Measurements from ENCODE around the gene GPRIN3. TPM values are rescaled to one million over a fixed set of nuclear protein-coding genes. Genes with fewer than 3 reads are reported as not detected.

The GPRIN3 gene
- total and polyA plus RNA-seq, 2 donors (not counting 3 experiments of a cell fraction or from before 2014, with no cell fraction given): 0.17 to 2.2 TPM

GRCh38 chr4:89337681-89338080, 30.1 kb upstream of the GPRIN3 start:
- Histone ChIP-seq H3K4me3 (replicated peaks in 1 of 3; ENCODE audit: insufficient read depth in 1 of 3, low read depth in 1 of 3, low read length in 3 of 3) (no peak overlapping the region), H3K9me1 (replicated peaks; ENCODE audit: control insufficient read depth, extremely low read depth, insufficient read depth, low read length) (no peaks in the 10 kb centered on the region), H3K4me2 (ENCODE audit: insufficient read depth, low read length) (no peak overlapping the region), H3K79me2 (ENCODE audit: control insufficient read depth, insufficient read depth, low read length) (no peaks in the 10 kb centered on the region), H3K9ac (replicated peaks; ENCODE audit: extremely low read depth, insufficient read depth, low read length) (no peak overlapping the region), H2AFZ (ENCODE audit: low read depth, low read length) (no peak overlapping the region), H4K20me1 (replicated peaks; ENCODE audit: control insufficient read depth, extremely low read depth, insufficient read depth, low read length) (no peaks in the 10 kb centered on the region), H3K36me3 (ENCODE audit: control insufficient read depth in 2 of 2, extremely low read depth in 1 of 2, insufficient read depth in 2 of 2, low read length in 2 of 2) (no peaks in the 10 kb centered on the region), H3K27me3 (ENCODE audit: control insufficient read depth in 2 of 2, insufficient read depth in 2 of 2, low read length in 2 of 2) (peaks cover 6 to 8% of the 10 kb centered on the region in 2 experiments), H3K4me1 (ENCODE audit: control insufficient read depth, extremely low read depth, insufficient read depth, low read length) (no peaks in the 10 kb centered on the region), H3K27ac (ENCODE audit: insufficient read depth, low read depth, low read length) (no peak overlapping the region), H3K9me3 (replicated peaks; ENCODE audit: control insufficient read depth, insufficient read depth, low read length) (no peaks in the 10 kb centered on the region)
- ChIA-PET POLR2A (no interaction called here), CTCF (no interaction called here)
- BruUV-seq (replicated peaks): no TSS peak
- no peak for DNase-seq (ENCODE audit: low read depth, low spot score)
- TF ChIP-seq CTCF (IDR thresholded peaks at IDR 0.05; ENCODE audit: extremely low read depth in 1 of 2, insufficient read depth in 1 of 2, low read depth in 1 of 2, low read length in 2 of 2) (no peak), FOS (IDR thresholded peaks at IDR 0.05; ENCODE audit: borderline replicate concordance, insufficient read depth, low read length) (no peak), MAX (IDR thresholded peaks at IDR 0.05; ENCODE audit: insufficient read depth, insufficient read length) (no peak)
- FAIRE-seq: no peak
- intact Hi-C loops (cut with micrococcal nuclease): no loop called here
- dilution Hi-C loops (cut with MboI; ENCODE audit: extremely low pct_ligation_motif_present, low sequenced_read_pairs): no loop called here

GRCh38 chr4:89336818-89337420, 29.3 kb upstream of the GPRIN3 start:
- FAIRE-seq: no peak
- Histone ChIP-seq H3K27ac (ENCODE audit: insufficient read depth, low read depth, low read length) (no peak overlapping the region), H3K36me3 (ENCODE audit: control insufficient read depth in 2 of 2, extremely low read depth in 1 of 2, insufficient read depth in 2 of 2, low read length in 2 of 2) (no peaks in the 10 kb centered on the region), H2AFZ (ENCODE audit: low read depth, low read length) (no peak overlapping the region), H3K4me1 (ENCODE audit: control insufficient read depth, extremely low read depth, insufficient read depth, low read length) (no peaks in the 10 kb centered on the region), H3K9me1 (replicated peaks; ENCODE audit: control insufficient read depth, extremely low read depth, insufficient read depth, low read length) (no peaks in the 10 kb centered on the region), H3K4me3 (replicated peaks in 1 of 3; ENCODE audit: insufficient read depth in 1 of 3, low read depth in 1 of 3, low read length in 3 of 3) (no peak overlapping the region), H3K4me2 (ENCODE audit: insufficient read depth, low read length) (no peak overlapping the region), H3K27me3 (ENCODE audit: control insufficient read depth in 2 of 2, insufficient read depth in 2 of 2, low read length in 2 of 2) (peaks cover 6 to 8% of the 10 kb centered on the region in 2 experiments), H3K9ac (replicated peaks; ENCODE audit: extremely low read depth, insufficient read depth, low read length) (no peak overlapping the region), H3K9me3 (replicated peaks; ENCODE audit: control insufficient read depth, insufficient read depth, low read length) (no peaks in the 10 kb centered on the region), H4K20me1 (replicated peaks; ENCODE audit: control insufficient read depth, extremely low read depth, insufficient read depth, low read length) (no peaks in the 10 kb centered on the region), H3K79me2 (ENCODE audit: control insufficient read depth, insufficient read depth, low read length) (no peaks in the 10 kb centered on the region)
- intact Hi-C loops (cut with micrococcal nuclease): no loop called here
- ChIA-PET POLR2A (no interaction called here), CTCF (no interaction called here)
- TF ChIP-seq GATA2 (IDR thresholded peaks at IDR 0.05; ENCODE audit: insufficient read depth, insufficient read length, low read depth, low read length) (no peak), JUN (IDR thresholded peaks at IDR 0.05; ENCODE audit: borderline replicate concordance, insufficient read depth, insufficient read length, low read depth) (no peak), MAX (IDR thresholded peaks at IDR 0.05; ENCODE audit: insufficient read depth, insufficient read length) (no peak), EZH2 (IDR thresholded peaks at IDR 0.05; ENCODE audit: borderline replicate concordance, low read depth, low read length, severe bottlenecking) (no peak), CTCF (IDR thresholded peaks at IDR 0.05; ENCODE audit: extremely low read depth in 1 of 2, insufficient read depth in 1 of 2, low read depth in 1 of 2, low read length in 2 of 2) (no peak), POLR2AphosphoS5 (IDR thresholded peaks at IDR 0.05; ENCODE audit: insufficient read depth, low read depth, low read length) (no peak), POLR2A (IDR thresholded peaks at IDR 0.05; ENCODE audit: low read depth, low read length) (no peak), FOS (IDR thresholded peaks at IDR 0.05; ENCODE audit: borderline replicate concordance, insufficient read depth, low read length) (no peak)
- dilution Hi-C loops (cut with MboI; ENCODE audit: extremely low pct_ligation_motif_present, low sequenced_read_pairs): no loop called here
- BruUV-seq (replicated peaks): no TSS peak
- no peak for DNase-seq (ENCODE audit: low read depth, low spot score)
